CD4-positive, alpha-beta memory T cell (primary cell): Measurements from ENCODE around the gene NOTCH1. TPM values are rescaled to one million over a fixed set of nuclear protein-coding genes. Genes with fewer than 3 reads are reported as not detected.

Experiments
- CTCF ChIA-PET: fragments of 350-600 bp; sonication (Branson Sonifier 250); formaldehyde crosslinking; loops from one replicate; lab custom pipeline; 2021; ENCODE audit warnings: inconsistent platforms; ENCODE audit not compliant: partially characterized antibody; lab: Charles Lee
- POLR2A ChIA-PET: fragments of 350-600 bp; sonication (Branson Sonifier 250); formaldehyde crosslinking; loops from one replicate; lab custom pipeline; 2021; ENCODE audit not compliant: partially characterized antibody; lab: Charles Lee
- DNase-seq, 5 donors: peaks; one replicate each; pipeline versions ENCODE4 v3.0.0 to v3.0.0-alpha.2; 2020 to 2022; ENCODE audit warnings: mixed read lengths in 1 of 5
- H3K27ac ChIP-seq: one replicate; pipeline ENCODE4 v1.7.0; 2013; ENCODE audit warnings: low read depth, low read length
- H3K27me3 ChIP-seq: 2 replicates; pipeline ENCODE4 v1.7.0; 2013; ENCODE audit warnings: mild to moderate bottlenecking, low read length, moderate library complexity; ENCODE audit not compliant: insufficient read depth
- H3K36me3 ChIP-seq: 2 replicates; pipeline ENCODE4 v1.7.0; 2013; ENCODE audit warnings: mild to moderate bottlenecking, low read length, moderate library complexity; ENCODE audit not compliant: insufficient read depth
- H3K4me1 ChIP-seq: 2 replicates; pipeline ENCODE4 v1.7.0; 2013; ENCODE audit warnings: mild to moderate bottlenecking, low read length, moderate library complexity; ENCODE audit not compliant: insufficient read depth
- H3K4me3 ChIP-seq, 2 donors: one replicate each; pipeline ENCODE4 v1.7.0; 2013; ENCODE audit warnings: low read length in 2 of 2, mild to moderate bottlenecking in 1 of 2
- H3K9me3 ChIP-seq, 2 donors: one replicate each; pipeline ENCODE4 v1.7.0; 2013; ENCODE audit warnings: low read length in 2 of 2, control low read depth in 1 of 2; ENCODE audit not compliant: control insufficient read depth in 1 of 2
- H3K27ac Mint-ChIP-seq, 7 donors: one replicate each; pipeline ENCODE4 v1.8.0; 2020 to 2021; ENCODE audit warnings: mixed read lengths in 7 of 7, mild to moderate bottlenecking in 6 of 7, inconsistent platforms in 3 of 7, moderate library complexity in 3 of 7
- H3K27me3 Mint-ChIP-seq, 2 donors: one replicate each; pipeline ENCODE4 v1.8.0; 2020 to 2021; ENCODE audit warnings: mixed read lengths in 2 of 2
- H3K36me3 Mint-ChIP-seq, 2 donors: one replicate each; pipeline ENCODE4 v1.8.0; 2020 to 2021; ENCODE audit warnings: mixed read lengths in 2 of 2, inconsistent platforms in 1 of 2, mild to moderate bottlenecking in 1 of 2
- H3K4me1 Mint-ChIP-seq, 4 donors: one replicate each; pipeline ENCODE4 v1.8.0; 2020 to 2021; ENCODE audit warnings: mixed read lengths in 4 of 4, mild to moderate bottlenecking in 1 of 4
- H3K4me3 Mint-ChIP-seq, 8 donors: one replicate each; pipeline ENCODE4 v1.8.0; 2020 to 2021; ENCODE audit warnings: mixed read lengths in 8 of 8, mild to moderate bottlenecking in 7 of 8, moderate library complexity in 6 of 8, inconsistent platforms in 3 of 8
- H3K9me3 Mint-ChIP-seq, 8 donors: one replicate each; pipeline ENCODE4 v1.8.0; 2020 to 2021; ENCODE audit warnings: mixed read lengths in 8 of 8, mild to moderate bottlenecking in 5 of 8, inconsistent platforms in 3 of 8, moderate library complexity in 1 of 8
- intact Hi-C: fragments of 100-400 bp; cut with micrococcal nuclease; formaldehyde crosslinking; loops from one replicate; pipeline ENCODE4 v1.15.1; 2023
- polyA plus RNA-seq, 2 donors: library from polyadenylated mRNA; unstranded; fragments of 300-500 nt; fragmentation: Illumina TruSeq; gene quantifications; one replicate each; pipeline ENCODE4 v1.2.3, GENCODE V29; 2021
- total RNA-seq, 2 experiments: library from RNA; stranded (reverse); gene quantifications; one replicate each; pipeline ENCODE4 v1.2.3, GENCODE V29; 2021

The NOTCH1 gene
- total and polyA plus RNA-seq, 4 experiments from 2014 or later: 6.0 to 45.4 (median 43.0) TPM; not detected in 1

- Histone ChIP-seq H3K27me3 (no peaks in the 10 kb centered on the region), H3K27ac (no peak overlapping the region), H3K36me3 (peaks cover 79% of the 10 kb centered on the region), H3K4me3 (no peak overlapping the region), H3K4me1 (no peaks in the 10 kb centered on the region), H3K9me3 (no peaks in the 10 kb centered on the region)
- no peak overlapping the region for H3K27ac Mint-ChIP-seq
- no peaks in the 10 kb centered on the region for H3K27me3 Mint-ChIP-seq
- POLR2A ChIA-PET: interaction anchor here (1.3 kb wide), 1 partner anchor 9 kb away, joined by 3 read pairs; no protein-coding TSS in a partner anchor
- H3K9me3 Mint-ChIP-seq: peaks cover 0 to 2% (median 0%) of the 10 kb centered on the region in 8 donors
- peak in 1 of 5 donors; percentile 11 for DNase-seq
- peaks cover 39 to 74% of the 10 kb centered on the region in 2 donors for H3K36me3 Mint-ChIP-seq
- no peak overlapping the region for H3K4me3 Mint-ChIP-seq
- CTCF ChIA-PET: no interaction called here
- H3K4me1 Mint-ChIP-seq: peaks cover 0 to 3% (median under 1%) of the 10 kb centered on the region in 4 donors
- intact Hi-C loops: no loop called here
Measured at GRCh38 chr9:136454026-136454796, 91.6 kb downstream of the NOTCH1 start.

- intact Hi-C loops: no loop called here
- no peak for DNase-seq
- Mint-ChIP-seq H3K27me3 (no peaks in the 10 kb centered on the region), H3K4me3 (no peak overlapping the region), H3K27ac (peak overlapping the region in 4 of 7 donors; percentile 8 to 52 (median 25)), H3K4me1 (peaks cover 0 to 3% (median under 1%) of the 10 kb centered on the region in 4 donors), H3K9me3 (peaks cover 0 to 2% (median 0%) of the 10 kb centered on the region in 8 donors), H3K36me3 (peaks cover 35 to 71% of the 10 kb centered on the region in 2 donors)
- H3K27ac ChIP-seq: no peak overlapping the region
- H3K9me3 ChIP-seq: no peaks in the 10 kb centered on the region
- no peaks in the 10 kb centered on the region for H3K27me3 ChIP-seq
- H3K4me3 ChIP-seq: no peak overlapping the region
- no peaks in the 10 kb centered on the region for H3K4me1 ChIP-seq
- H3K36me3 ChIP-seq: peaks cover 77% of the 10 kb centered on the region
- ChIA-PET POLR2A (interaction anchor here (1.3 kb wide), 1 partner anchor 8 kb away, joined by 3 read pairs; no protein-coding TSS in a partner anchor), CTCF (no interaction called here)
Measured at GRCh38 chr9:136453326-136453725, 92.5 kb downstream of the NOTCH1 start.

GRCh38 chr9:136451221-136451877, 94.5 kb downstream of the NOTCH1 start:
- Mint-ChIP-seq H3K36me3 (peaks cover 48 to 72% of the 10 kb centered on the region in 2 donors), H3K4me3 (no peak overlapping the region), H3K9me3 (peaks cover 0 to 2% (median 0%) of the 10 kb centered on the region in 8 donors), H3K27ac (peak overlapping the region in 1 of 7 donors; percentile 11), H3K4me1 (peaks cover 0 to 5% (median 2%) of the 10 kb centered on the region in 4 donors), H3K27me3 (no peaks in the 10 kb centered on the region)
- intact Hi-C loops: no loop called here
- ChIA-PET POLR2A (no interaction called here), CTCF (no interaction called here)
- Histone ChIP-seq H3K27ac (no peak overlapping the region), H3K4me3 (no peak overlapping the region), H3K9me3 (no peaks in the 10 kb centered on the region), H3K27me3 (no peaks in the 10 kb centered on the region), H3K4me1 (no peaks in the 10 kb centered on the region), H3K36me3 (peaks cover 77% of the 10 kb centered on the region)
- DNase-seq: no peak

GRCh38 chr9:136448655-136449054, 97.2 kb downstream of the NOTCH1 start:
- H3K27me3 Mint-ChIP-seq: no peaks in the 10 kb centered on the region
- peak overlapping the region in 3 of 7 donors; percentile 42 to 62 (median 48) for H3K27ac Mint-ChIP-seq
- CTCF ChIA-PET: no interaction called here

GRCh38 chr9:136447173-136447778, 98.6 kb downstream of the NOTCH1 start:
- H3K27me3 Mint-ChIP-seq: no peaks in the 10 kb centered on the region
- Histone ChIP-seq H3K4me1 (no peaks in the 10 kb centered on the region), H3K27me3 (no peaks in the 10 kb centered on the region), H3K36me3 (peaks cover 62% of the 10 kb centered on the region), H3K4me3 (no peak overlapping the region), H3K9me3 (no peaks in the 10 kb centered on the region), H3K27ac (no peak overlapping the region)
- ChIA-PET POLR2A (no interaction called here), CTCF (interaction anchor here (1.3 kb wide), 1 partner anchor 38 kb away, joined by 3 read pairs; no protein-coding TSS in a partner anchor)
- H3K4me3 Mint-ChIP-seq: no peak overlapping the region
- no peak for DNase-seq
- H3K27ac Mint-ChIP-seq: peak overlapping the region in 1 of 7 donors; percentile 29
- H3K9me3 Mint-ChIP-seq: peaks cover 0 to 4% (median 0%) of the 10 kb centered on the region in 8 donors
- H3K4me1 Mint-ChIP-seq: peaks cover 0 to 9% (median under 1%) of the 10 kb centered on the region in 4 donors
- H3K36me3 Mint-ChIP-seq: peaks cover 29 to 67% of the 10 kb centered on the region in 2 donors
- intact Hi-C loops: no loop called here

More at GRCh38 chr9:136448655-136449054, 97.2 kb downstream of the NOTCH1 start:
- POLR2A ChIA-PET: no interaction called here
- no peak overlapping the region for H3K4me3 ChIP-seq
- H3K4me3 Mint-ChIP-seq: no peak overlapping the region
- no peaks in the 10 kb centered on the region for H3K27me3 ChIP-seq
- H3K9me3 Mint-ChIP-seq: peaks cover 0 to 3% (median 0%) of the 10 kb centered on the region in 8 donors
- DNase-seq: no peak
- H3K4me1 Mint-ChIP-seq: peaks cover 0 to 9% (median 2%) of the 10 kb centered on the region in 4 donors
- no peak overlapping the region for H3K27ac ChIP-seq
- H3K9me3 ChIP-seq: no peaks in the 10 kb centered on the region
- H3K36me3 ChIP-seq: peaks cover 64% of the 10 kb centered on the region
- intact Hi-C loops: no loop called here
- peaks cover 36 to 66% of the 10 kb centered on the region in 2 donors for H3K36me3 Mint-ChIP-seq
- H3K4me1 ChIP-seq: no peaks in the 10 kb centered on the region

GRCh38 chr9:136445799-136446198, 100.0 kb downstream of the NOTCH1 start:
- DNase-seq: no peak
- Histone ChIP-seq H3K4me1 (no peaks in the 10 kb centered on the region), H3K27ac (no peak overlapping the region), H3K4me3 (no peak overlapping the region), H3K27me3 (no peaks in the 10 kb centered on the region), H3K9me3 (no peaks in the 10 kb centered on the region), H3K36me3 (peaks cover 54% of the 10 kb centered on the region)
- Mint-ChIP-seq H3K36me3 (peaks cover 29 to 60% of the 10 kb centered on the region in 2 donors), H3K4me1 (peaks cover 0 to 9% (median under 1%) of the 10 kb centered on the region in 4 donors), H3K27ac (no peak overlapping the region), H3K27me3 (no peaks in the 10 kb centered on the region), H3K9me3 (peaks cover 0 to 4% (median 0%) of the 10 kb centered on the region in 8 donors), H3K4me3 (no peak overlapping the region)
- ChIA-PET CTCF (no interaction called here), POLR2A (interaction anchor here (1.2 kb wide), 1 partner anchor 8 kb away, joined by 3 read pairs; no protein-coding TSS in a partner anchor)
- intact Hi-C loops: no loop called here
